BJ (cell line): ENCODE measurements around the gene SPIB. TPM values are rescaled to one million over a fixed set of nuclear protein-coding genes. Genes with fewer than 3 reads are reported as not detected.

Experiments
- CTCF ChIA-PET: fragments of 350-600 bp; formaldehyde crosslinking; extraction: SDS; loops from one replicate; lab custom pipeline; 2021; ENCODE audit warnings: antibody characterized with exemption, inconsistent platforms; lab: Yijun Ruan, JAX
- POLR2A ChIA-PET: fragments of 300-600 bp; sonication (Branson Sonifier 250); formaldehyde crosslinking; extraction: SDS; loops from one replicate; lab custom pipeline; 2021; ENCODE audit warnings: antibody characterized with exemption; lab: Charles Lee
- DNase-seq: peaks from one replicate; pipeline ENCODE4 v3.0.0-alpha.2; 2011; ENCODE audit warnings: low read depth
- H3K27me3 ChIP-seq: 2 replicates; pipeline ENCODE4 v1.6.0; 2011; ENCODE audit warnings: low read length; ENCODE audit not compliant: control insufficient read depth, insufficient read depth
- H3K36me3 ChIP-seq: 2 replicates; pipeline ENCODE4 v1.5.1; 2011; ENCODE audit warnings: low read length; ENCODE audit not compliant: control insufficient read depth, insufficient read depth
- H3K4me3 ChIP-seq: 2 replicates; pipeline ENCODE4 v1.5.1; 2011; ENCODE audit warnings: low read depth, mild to moderate bottlenecking, control low read depth, low read length
- CTCF ChIP-seq: IDR thresholded peaks from 2 replicates; pipeline ENCODE4 v1.5.1; 2011; ENCODE audit warnings: low read depth, mild to moderate bottlenecking, control low read depth, inconsistent platforms, low read length, moderate library complexity; ENCODE audit not compliant: insufficient read depth
- polyA plus RNA-seq: library from polyadenylated mRNA; depleted of rRNA; stranded (reverse); fragments of >200 nt; gene quantifications from 2 replicates; pipeline ENCODE4 v1.2.3, GENCODE V29; 2011

Gene SPIB
- polyA plus RNA-seq, 1 experiment = not detected

GRCh38 chr19:50393589-50393988 is 25.1 kb upstream of the SPIB start:
- H3K4me3 ChIP-seq = no peak overlapping the region
- ChIA-PET POLR2A (no interaction called here), CTCF (interaction anchor here (1.2 kb wide), 1 partner anchor 9 kb away, joined by 3 read pairs; the partner anchor contains the start of gene POLD1)
- no peaks in the 10 kb centered on the region for H3K27me3 ChIP-seq
- no peak for TF ChIP-seq CTCF
- DNase-seq = no peak
- no peaks in the 10 kb centered on the region for H3K36me3 ChIP-seq

GRCh38 chr19:50394017-50394416 is 24.7 kb upstream of the SPIB start:
- ChIA-PET POLR2A (no interaction called here), CTCF (interaction anchor here (0.7 to 1.2 kb wide), 2 partner anchors 10 to 584 kb away, joined by 3 read pairs; partner anchors contain the start of gene POLD1)
- H3K36me3 ChIP-seq = no peaks in the 10 kb centered on the region; the same call in 1 of the 2 replicates
- TF ChIP-seq CTCF = no peak
- H3K27me3 ChIP-seq = no peaks in the 10 kb centered on the region
- DNase-seq = no peak
- no peak overlapping the region for H3K4me3 ChIP-seq

GRCh38 chr19:50398675-50399367 is 19.9 kb upstream of the SPIB start:
- no peaks in the 10 kb centered on the region for H3K27me3 ChIP-seq
- POLR2A ChIA-PET = no interaction called here
- H3K4me3 ChIP-seq = no peak overlapping the region
- no peak for TF ChIP-seq CTCF
- no peaks in the 10 kb centered on the region; the same call in 1 of the 2 replicates for H3K36me3 ChIP-seq
- no peak for DNase-seq
- CTCF ChIA-PET = interaction anchor here (0.6 to 0.7 kb wide), 2 partner anchors 16 to 30 kb away, joined by 3 read pairs; no protein-coding TSS in a partner anchor

- no peak overlapping the region for H3K4me3 ChIP-seq
- TF ChIP-seq CTCF = no peak
- ChIA-PET CTCF (interaction anchor here (0.6 kb wide), 1 partner anchor 30 kb away, joined by 3 read pairs; no protein-coding TSS in a partner anchor), POLR2A (no interaction called here)
- no peaks in the 10 kb centered on the region; the same call in 1 of the 2 replicates for H3K36me3 ChIP-seq
- no peaks in the 10 kb centered on the region for H3K27me3 ChIP-seq
- no peak for DNase-seq
These were observed 19.4 kb upstream of the SPIB start for GRCh38 chr19:50399368-50399745.

GRCh38 chr19:50401605-50402450 is 16.9 kb upstream of the SPIB start:
- CTCF ChIA-PET = no interaction called here
- no peak for DNase-seq
- Histone ChIP-seq H3K36me3 (peaks cover 1% of the 10 kb centered on the region; the same call in 1 of the 2 replicates), H3K4me3 (no peak overlapping the region), H3K27me3 (no peaks in the 10 kb centered on the region)
- POLR2A ChIA-PET = no interaction called here
- TF ChIP-seq CTCF = no peak
